Central memory CD4-positive, alpha-beta T cell (primary cell): ENCODE results near the gene RPS19.
"Not testable (repeated sequence)": the region's sequence is repeated elsewhere in the genome, so short reads cannot be mapped to it uniquely, and the experiment has no call there.

Experiments
- DNase-seq: peaks from one replicate; pipeline ENCODE4 v3.0.0; 2022

The RPS19 gene

DNA sequence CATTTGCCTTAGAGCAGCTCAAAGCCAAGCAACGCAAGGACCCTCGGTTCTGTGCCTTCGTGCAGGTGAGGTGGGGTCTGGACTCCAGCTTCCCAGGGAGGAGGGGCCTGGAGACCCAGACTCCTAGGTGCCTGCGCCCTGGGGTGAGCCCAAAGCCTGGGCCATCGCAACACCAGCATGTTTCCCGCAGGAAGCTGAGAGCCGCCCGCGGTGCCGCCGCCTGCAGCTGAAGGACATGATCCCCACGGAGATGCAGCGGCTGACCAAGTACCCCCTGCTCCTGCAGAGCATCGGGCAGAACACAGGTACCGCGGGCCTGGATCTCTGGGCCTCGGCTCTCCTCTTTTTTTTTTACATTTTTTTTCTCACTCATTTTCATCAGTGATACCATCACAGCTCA lies 42.5 kb downstream of the RPS19 start:
- no peak for DNase-seq

DNA sequence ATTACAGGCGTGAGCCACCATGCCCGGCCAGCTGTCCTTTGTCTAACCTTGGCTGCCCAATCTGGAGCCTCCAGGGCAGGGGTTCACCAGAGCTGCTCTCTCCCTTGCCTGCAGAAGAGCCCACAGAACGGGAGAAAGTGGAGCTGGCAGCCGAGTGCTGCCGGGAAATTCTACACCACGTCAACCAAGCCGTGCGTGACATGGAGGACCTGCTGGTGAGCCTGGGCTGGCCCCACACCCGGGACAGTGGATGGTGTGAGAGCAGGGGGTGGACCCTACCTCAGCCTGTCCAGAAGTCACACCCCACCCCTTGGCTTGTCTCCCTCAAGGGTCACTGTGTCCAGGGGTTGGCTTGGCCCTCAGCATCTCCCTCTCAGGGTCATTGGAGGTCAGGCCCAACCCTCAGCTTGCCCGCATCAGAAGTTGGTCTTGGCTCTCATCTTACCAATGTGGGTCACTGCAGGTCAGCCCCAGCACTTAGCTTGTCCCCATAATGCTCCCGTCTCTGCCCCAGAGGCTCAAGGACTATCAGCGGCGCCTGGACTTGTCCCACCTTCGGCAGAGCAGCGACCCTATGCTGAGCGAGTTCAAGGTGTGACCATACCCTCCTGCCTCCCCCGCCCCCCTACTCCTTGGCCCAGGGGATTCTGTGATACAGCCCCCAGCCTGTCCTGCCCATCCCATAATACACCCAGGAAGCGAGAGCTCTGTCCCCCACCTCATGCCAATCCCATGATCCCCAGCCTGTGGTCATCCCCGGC lies 43.3 kb downstream of the RPS19 start:
- no peak for DNase-seq

- no peak for DNase-seq
Measured at GRCh38 chr19:41904118-41904870, 44.2 kb downstream of the RPS19 start.

DNA sequence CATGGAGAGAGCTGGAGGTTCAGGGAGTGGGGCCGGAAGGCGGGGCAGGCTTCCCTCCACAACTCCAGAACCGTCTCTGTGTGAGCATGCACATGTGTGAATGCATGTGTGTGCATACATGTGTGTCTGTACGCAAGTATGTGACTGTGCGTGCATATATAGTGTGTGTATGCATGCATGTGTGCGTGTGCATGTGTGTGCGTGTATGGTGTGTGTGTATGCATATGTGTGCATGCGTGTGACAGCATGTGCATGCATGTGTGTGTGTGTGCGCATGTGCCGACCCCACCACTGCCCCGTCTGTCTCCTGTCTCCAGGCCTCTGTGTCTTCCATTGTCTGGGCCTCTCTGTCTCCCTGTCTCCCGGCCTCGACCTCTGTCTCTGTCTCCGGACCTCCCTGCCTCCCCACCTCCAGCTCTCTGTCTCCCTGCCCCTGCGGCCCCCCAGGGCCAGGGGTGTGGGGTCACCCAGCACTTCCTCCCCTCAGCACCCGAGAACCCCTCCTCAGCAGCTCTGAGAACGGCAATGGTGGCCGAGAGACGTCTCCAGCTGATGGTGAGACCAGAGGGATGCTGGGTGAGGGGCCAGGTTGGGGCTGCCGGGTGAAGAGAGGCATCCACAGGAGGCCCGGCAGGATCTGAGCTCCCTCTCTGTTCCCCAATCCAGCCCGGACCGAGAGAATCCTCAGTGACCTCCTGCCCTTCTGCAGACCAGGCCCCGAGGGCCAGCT lies 45.4 kb downstream of the RPS19 start:
- no peak for DNase-seq

- DNase-seq, result no peak
Measured at GRCh38 chr19:41906271-41906670, 46.2 kb downstream of the RPS19 start.

DNA sequence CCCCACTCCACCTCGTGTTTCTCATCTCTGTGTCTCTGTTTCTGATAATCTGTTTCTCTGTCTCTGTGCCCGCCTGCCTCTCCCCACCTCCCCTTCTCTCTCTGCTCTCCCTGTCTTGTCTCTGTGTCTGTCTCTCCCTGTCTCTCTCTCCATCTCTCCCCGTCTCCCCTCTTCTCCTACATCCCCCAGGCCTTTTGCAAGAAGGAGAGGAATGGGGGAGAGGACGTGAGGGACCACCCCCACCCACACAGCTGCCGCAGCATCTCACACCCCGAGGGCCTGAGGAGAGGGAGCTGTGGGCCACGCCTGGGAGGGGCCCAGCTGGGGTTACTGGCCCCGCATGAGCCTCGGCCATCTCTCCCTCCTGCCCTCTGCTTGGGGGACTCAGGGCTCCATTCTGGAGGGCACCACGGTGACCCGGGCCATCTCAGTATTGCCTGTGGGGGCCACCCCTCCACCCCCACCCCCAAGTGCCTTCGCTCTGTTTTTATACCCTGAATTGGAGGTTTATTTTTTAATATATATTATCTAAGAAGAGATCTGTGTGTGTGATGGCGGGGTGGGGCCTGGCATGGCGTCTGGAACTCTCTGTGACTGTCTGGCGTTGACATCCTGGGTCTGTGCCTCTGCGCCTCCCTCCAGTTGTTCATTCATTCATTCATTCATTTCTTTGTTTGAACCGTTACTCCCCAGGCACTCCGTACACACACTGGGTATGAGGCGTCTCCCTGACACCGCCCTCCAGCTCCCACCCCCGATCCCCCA lies 47.0 kb downstream of the RPS19 start:
- DNase-seq, result no peak

DNA sequence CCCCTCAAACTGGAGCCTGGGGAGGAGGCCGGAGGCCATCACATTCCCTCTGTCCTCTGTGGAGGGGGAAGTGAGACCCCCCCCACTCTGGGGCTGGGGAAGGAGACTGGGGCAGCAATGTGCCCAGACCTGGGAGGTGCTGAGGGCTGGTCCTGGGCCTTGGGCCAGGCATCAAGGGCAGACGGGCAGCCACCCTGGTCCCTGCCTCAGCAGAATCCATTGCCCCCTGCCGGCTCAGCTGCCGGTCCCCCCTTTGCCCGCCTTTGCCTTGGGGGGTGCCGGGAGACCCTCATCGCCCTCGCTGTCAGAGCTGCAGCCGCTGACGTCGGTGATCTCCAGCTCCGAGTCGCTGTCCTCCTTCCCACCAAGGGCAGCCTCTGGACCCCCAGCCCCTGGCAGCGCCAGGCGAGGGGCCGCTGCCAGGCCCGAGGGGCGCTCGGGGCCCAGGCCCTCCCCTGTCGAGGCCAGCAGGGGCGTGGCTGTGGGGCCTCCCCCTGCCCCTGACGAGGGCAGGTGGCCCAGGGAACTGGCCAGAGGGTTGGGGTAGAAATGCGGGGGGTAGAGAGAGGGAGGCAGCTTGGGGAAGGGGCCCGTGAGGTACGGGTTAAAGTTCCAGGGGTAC lies 48.0 kb downstream of the RPS19 start:
- no peak for DNase-seq

GRCh38 chr19:41908724-41909464 lies 48.8 kb downstream of the RPS19 start:
- DNase-seq, result no peak

- DNase-seq, result no peak
Measured at GRCh38 chr19:41909706-41910105, 49.7 kb downstream of the RPS19 start.

GRCh38 chr19:41910240-41910991 lies 50.4 kb downstream of the RPS19 start:
- DNase-seq, result no peak

- no peak for DNase-seq
Measured at GRCh38 chr19:41910992-41911888, 51.2 kb downstream of the RPS19 start.

- DNase-seq, result no peak
Measured at GRCh38 chr19:41911889-41912731, 52.1 kb downstream of the RPS19 start.

DNA sequence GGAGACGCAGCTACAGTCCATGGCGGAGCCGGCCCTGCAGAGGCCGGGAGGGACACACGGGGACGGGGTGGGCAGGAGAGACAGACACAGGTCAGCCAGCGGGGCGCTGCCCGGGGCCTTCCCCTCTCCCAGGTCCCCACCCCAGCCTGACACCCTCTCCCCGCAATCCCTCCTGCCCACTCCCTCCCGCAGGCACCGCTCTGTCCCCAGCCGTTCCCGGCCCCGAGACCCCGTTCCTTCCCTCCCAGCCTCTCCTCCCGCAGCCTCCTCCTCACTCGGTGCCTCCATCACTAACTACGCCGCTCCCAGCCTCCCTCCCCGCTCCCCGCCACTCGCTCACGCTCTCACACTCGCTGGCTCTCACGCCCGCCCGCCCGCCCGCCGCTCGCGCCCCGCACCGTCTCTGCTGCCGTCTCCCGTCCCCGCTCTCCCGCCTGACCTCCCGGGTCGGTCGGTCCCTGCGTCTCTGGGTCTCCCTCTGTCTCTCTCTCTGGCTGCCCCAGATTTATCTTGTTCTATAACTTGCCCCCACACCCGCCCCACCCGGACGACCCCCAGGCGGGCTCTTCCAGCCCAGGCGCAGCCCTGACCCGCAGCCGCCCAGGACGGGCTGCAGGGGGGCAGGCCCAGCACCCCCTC lies 53.0 kb downstream of the RPS19 start:
- no peak for DNase-seq

DNA sequence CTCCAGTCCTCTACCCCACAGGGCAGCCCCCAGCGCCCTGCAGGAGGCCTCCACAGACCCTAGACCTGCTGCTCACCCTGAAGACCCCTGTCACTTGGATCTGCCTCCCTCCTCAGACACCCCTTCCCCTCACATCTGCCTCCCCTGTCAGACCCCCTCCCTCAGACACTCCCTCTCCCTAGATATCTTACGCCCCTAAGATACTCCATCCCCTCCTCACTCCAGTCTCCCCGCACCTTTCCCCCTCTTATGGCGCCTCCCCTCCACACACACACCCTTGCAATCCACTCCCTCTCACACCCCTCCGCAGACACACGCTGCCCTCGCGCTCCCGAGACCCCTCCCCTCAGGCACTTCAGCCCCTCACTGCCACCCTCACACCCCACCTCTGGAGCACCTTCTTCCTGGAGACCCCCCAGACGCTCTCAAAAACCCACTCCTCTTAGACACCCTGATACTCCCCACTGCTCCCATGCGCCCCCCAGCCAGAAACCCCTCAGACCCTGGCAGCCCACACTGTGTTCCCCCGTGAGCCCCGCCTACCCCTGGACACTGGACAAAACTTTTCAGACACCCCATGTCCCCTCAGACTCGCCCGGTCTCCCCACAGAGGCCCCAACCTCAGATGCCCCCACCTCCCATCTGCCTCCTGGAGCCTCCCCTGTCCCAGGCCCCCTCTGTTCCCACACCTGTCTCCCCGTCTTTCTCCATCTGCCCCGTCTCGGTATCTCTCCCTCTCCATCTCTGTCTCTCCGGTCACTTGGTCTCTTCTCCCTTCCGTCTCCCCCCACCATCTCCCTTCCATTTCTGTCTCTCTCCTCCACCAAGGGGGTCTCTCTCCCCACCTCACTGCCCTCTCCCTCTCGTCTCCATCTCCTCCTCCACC lies 53.7 kb downstream of the RPS19 start:
- no peak for DNase-seq

GRCh38 chr19:41914424-41914834 lies 54.4 kb downstream of the RPS19 start:
- DNase-seq, result not testable (repeated sequence)

GRCh38 chr19:41915021-41915775 lies 55.1 kb downstream of the RPS19 start:
- DNase-seq, result no peak
